Measurements from ENCODE around the gene PROZ.

PROZ gene

GRCh38 chr13:113183450-113184129 lies 25.1 kb downstream of the PROZ start (continued):
- no peak for TF ChIP-seq ZNF184 (tag by site-specific recombination; IDR thresholded peaks at IDR 0.05)
- TF ChIP-seq ZNF157 (tag by site-specific recombination; IDR thresholded peaks at IDR 0.05), result no peak
- TF ChIP-seq ZNF677 (tag by site-specific recombination; IDR thresholded peaks at IDR 0.05), result no peak
- TF ChIP-seq ZNF510 (tag by site-specific recombination; IDR thresholded peaks at IDR 0.05; ENCODE audit: insufficient replicate concordance), result no peak
- no peak for TF ChIP-seq TCF7L2 (IDR thresholded peaks at IDR 0.05; ENCODE audit: borderline replicate concordance, low read depth, low read length)
- no peak for TF ChIP-seq ZFHX2 (tag by site-specific recombination; conservative IDR thresholded peaks at IDR 0.05)
- TF ChIP-seq PRDM4 (tag by site-specific recombination; IDR thresholded peaks at IDR 0.05), result no peak
- TF ChIP-seq ZNF48 (tag by site-specific recombination; IDR thresholded peaks at IDR 0.05), result no peak
- no peak for TF ChIP-seq ZSCAN16 (tag by site-specific recombination; IDR thresholded peaks at IDR 0.05)
- TF ChIP-seq ZNF121 (tag by site-specific recombination; IDR thresholded peaks at IDR 0.05), result no peak

GRCh38 chr13:113184568-113185440 lies 26.4 kb downstream of the PROZ start:
- Histone ChIP-seq H3K4me1 (ENCODE audit: control insufficient read depth, insufficient read depth, low read length) (no peaks in the 10 kb centered on the region), H3K36me3 (ENCODE audit: control insufficient read depth in 2 of 2, insufficient read depth in 1 of 2, low read length in 2 of 2) (peaks cover 4 to 68% of the 10 kb centered on the region in 2 experiments), H3K4me3 (ENCODE audit: low read depth, low read length) (no peak overlapping the region), H3K9me3 (ENCODE audit: control insufficient read depth, insufficient read depth, low read depth, low read length) (no peaks in the 10 kb centered on the region), H3K27ac (ENCODE audit: extremely low read depth, low read depth, low read length) (no peak overlapping the region)
- POLR2A ChIA-PET, result interaction anchor here (0.5 kb wide), 1 partner anchor 114 kb away, joined by 3 read pairs; no protein-coding TSS in a partner anchor
- CTCF ChIA-PET, result interaction anchor here (0.7 kb wide), 1 partner anchor 242 kb away, joined by 4 read pairs; no protein-coding TSS in a partner anchor
- TF ChIP-seq ZNF341 (tag by site-specific recombination; IDR thresholded peaks at IDR 0.05; ENCODE audit: low read depth) (peak; percentile 31; the same call in 1 of the 2 replicates), ZBTB20 (tag by site-specific recombination; IDR thresholded peaks at IDR 0.05) (no peak), GLIS1 (tag by site-specific recombination; IDR thresholded peaks at IDR 0.05) (peak; percentile 63), ZIC2 (tag by site-specific recombination; IDR thresholded peaks at IDR 0.05) (peak; percentile 68), SCRT2 (tag by site-specific recombination; IDR thresholded peaks at IDR 0.05) (no peak), ZNF114 (tag by site-specific recombination; IDR thresholded peaks at IDR 0.05) (no peak)

DNA sequence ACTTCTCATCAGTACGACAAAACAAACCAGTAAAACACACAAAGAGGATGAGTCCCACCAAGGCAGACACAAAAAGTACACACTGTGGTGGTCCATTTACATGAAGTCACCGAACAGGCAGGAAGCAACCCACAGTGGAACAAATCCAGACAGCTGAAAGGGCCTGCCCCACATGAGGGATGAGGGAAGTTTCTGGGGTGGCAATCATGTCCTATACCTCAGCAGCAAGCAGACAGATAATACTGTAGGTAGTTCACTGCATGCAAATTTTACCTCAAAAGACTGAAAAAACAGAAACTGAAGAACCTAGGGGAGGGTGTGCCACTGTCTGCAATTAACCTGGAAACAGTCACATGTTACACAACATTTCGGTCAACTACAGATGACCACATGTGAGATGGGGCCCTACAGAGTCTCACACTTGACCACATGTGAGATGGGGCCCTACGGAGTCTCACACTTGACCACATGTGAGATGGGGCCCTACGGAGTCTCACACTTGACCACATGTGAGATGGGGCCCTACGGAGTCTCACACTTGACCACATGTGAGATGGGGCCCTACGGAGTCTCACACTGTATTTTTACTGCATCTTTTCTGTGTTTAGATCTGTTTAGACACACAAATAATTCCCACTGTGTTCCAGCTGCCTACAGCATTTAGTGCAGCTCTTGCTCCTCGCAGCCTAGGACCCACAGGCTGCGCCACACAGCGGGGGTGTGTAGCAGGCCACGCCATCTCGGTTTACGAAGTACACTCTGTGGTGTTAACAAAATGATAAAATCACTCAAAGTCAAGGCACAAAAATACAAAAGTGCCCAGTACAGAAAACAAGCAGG lies 27.8 kb downstream of the PROZ start:
- POLR2A ChIA-PET, result interaction anchor here (1.3 kb wide), 1 partner anchor 22 kb away, joined by 6 read pairs; the partner anchor contains the start of gene PCID2

More for the DNA sequence above, 27.8 kb downstream of the PROZ start:
- TF ChIP-seq ZBTB11 (tag by site-specific recombination; conservative IDR thresholded peaks at IDR 0.05; ENCODE audit: low read depth) (no peak), ZNF777 (tag by site-specific recombination; IDR thresholded peaks at IDR 0.05; ENCODE audit: borderline replicate concordance) (no peak), ZNF549 (tag by site-specific recombination; IDR thresholded peaks at IDR 0.05) (no peak), ZIC2 (tag by site-specific recombination; IDR thresholded peaks at IDR 0.05) (no peak), ZNF354C (tag by site-specific recombination; IDR thresholded peaks at IDR 0.05; ENCODE audit: borderline replicate concordance, low read depth) (no peak), KLF1 (tag by site-specific recombination; IDR thresholded peaks at IDR 0.05) (no peak), ZNF302 (tag by site-specific recombination; IDR thresholded peaks at IDR 0.05; ENCODE audit: low read depth) (no peak)
- CTCF ChIA-PET, result no interaction called here
- no peaks in the 10 kb centered on the region for H3K9me3 ChIP-seq (ENCODE audit: control insufficient read depth, insufficient read depth, low read depth, low read length)
- peaks cover 4 to 63% of the 10 kb centered on the region in 2 experiments for H3K36me3 ChIP-seq (ENCODE audit: control insufficient read depth in 2 of 2, insufficient read depth in 1 of 2, low read length in 2 of 2)
- no peak overlapping the region for H3K4me3 ChIP-seq (ENCODE audit: low read depth, low read length)
- H3K4me1 ChIP-seq (ENCODE audit: control insufficient read depth, insufficient read depth, low read length), result no peaks in the 10 kb centered on the region
- H3K27ac ChIP-seq (ENCODE audit: extremely low read depth, low read depth, low read length), result no peak overlapping the region
